SK-N-SH (cell line): ENCODE data around the gene CYP46A1. TPM values are rescaled to one million over a fixed set of nuclear protein-coding genes. Genes with fewer than 3 reads are reported as not detected.

Experiments
- CTCF ChIA-PET: fragments of 300-600, 350-600 bp; formaldehyde crosslinking; extraction: SDS; loops from one replicate; lab custom pipeline; 2021; lab: Yijun Ruan, JAX
- POLR2A ChIA-PET: fragments of 350-600 bp; sonication (Branson Sonifier 250); formaldehyde crosslinking; extraction: SDS; loops from one replicate; lab custom pipeline; 2020; ENCODE audit warnings: antibody characterized with exemption, inconsistent platforms; lab: Yijun Ruan, JAX
- DNase-seq: peaks from one replicate; pipeline ENCODE4 v3.0.0; 2012
- H2AFZ ChIP-seq: fragments of 200-600 bp; sonication (generic); 2 replicates; pipeline ENCODE4 v1.8.1; 2016; ENCODE audit warnings: antibody characterized with exemption, mild to moderate bottlenecking, low read depth
- H3F3A ChIP-seq: fragments of 200-600 bp; sonication (generic); replicated peaks from 2 replicates; pipeline ENCODE3; 2016; ENCODE audit warnings: antibody characterized with exemption, mild to moderate bottlenecking; ENCODE audit not compliant: insufficient read depth
- H3K27ac ChIP-seq, 2 experiments: fragments of 200-500 bp in 1 of 2; fragments of 200-600 bp in 1 of 2; sonication (Bioruptor generic) in 1 of 2; sonication (generic), shearing (Covaris generic) in 1 of 2; 2 replicates each; pipeline versions ENCODE4 v1.5.1 to v1.6.1; 2014 to 2016; ENCODE audit warnings: low read depth in 2 of 2, inconsistent platforms in 1 of 2, low read length in 1 of 2, mild to moderate bottlenecking in 1 of 2, mixed read lengths in 1 of 2
- H3K27me3 ChIP-seq: fragments of 200-600 bp; sonication (generic), shearing (Covaris generic); 2 replicates; pipeline ENCODE4 v1.6.1; 2016; ENCODE audit warnings: mixed run types; ENCODE audit not compliant: insufficient read depth
- H3K36me3 ChIP-seq, 2 experiments: fragments of 200-500 bp in 1 of 2; fragments of 200-600 bp in 1 of 2; sonication (Bioruptor generic) in 1 of 2; sonication (generic) in 1 of 2; replicated peaks in 1 of 2; 2 replicates each; pipeline versions ENCODE3 to v1.5.1; 2014 to 2016; ENCODE audit warnings: low read length in 1 of 2, mild to moderate bottlenecking in 1 of 2; ENCODE audit not compliant: insufficient read depth in 2 of 2, control insufficient read depth in 1 of 2
- H3K4me1 ChIP-seq, 2 experiments: fragments of 200-500 bp in 1 of 2; fragments of 200-600 bp in 1 of 2; sonication (Bioruptor generic) in 1 of 2; sonication (generic), shearing (Covaris generic) in 1 of 2; 2 replicates each; pipeline versions ENCODE4 v1.5.1 to v1.6.1; 2014 to 2016; ENCODE audit warnings: low read depth in 1 of 2, low read length in 1 of 2, mixed run types in 1 of 2; ENCODE audit not compliant: insufficient read depth in 2 of 2, control insufficient read depth in 1 of 2
- H3K4me2 ChIP-seq: fragments of 200-600 bp; sonication (generic), shearing (Covaris generic); 2 replicates; pipeline ENCODE4 v1.6.1; 2017; ENCODE audit warnings: mixed run types
- H3K4me3 ChIP-seq, 2 experiments: fragments of 200-500 bp in 1 of 2; fragments of 200-600 bp in 1 of 2; sonication (Bioruptor generic) in 1 of 2; sonication (generic), shearing (Covaris generic) in 1 of 2; 2 replicates each; pipeline versions ENCODE4 v1.5.1 to v1.8.1; 2014 to 2016; ENCODE audit warnings: low read depth in 2 of 2, inconsistent platforms in 1 of 2, low read length in 1 of 2, mild to moderate bottlenecking in 1 of 2, mixed read lengths in 1 of 2, moderate library complexity in 1 of 2
- H3K79me2 ChIP-seq: fragments of 200-600 bp; sonication (generic); 2 replicates; pipeline ENCODE4 v1.8.1; 2017; ENCODE audit warnings: mild to moderate bottlenecking; ENCODE audit not compliant: insufficient read depth
- H3K9ac ChIP-seq: fragments of 200-600 bp; sonication (generic); 2 replicates; pipeline ENCODE4 v1.6.1; 2017; ENCODE audit warnings: mixed run types
- H3K9me2 ChIP-seq: fragments of 200-600 bp; sonication (generic); 2 replicates; pipeline ENCODE4 v1.6.1; 2017; ENCODE audit warnings: mixed run types
- H3K9me3 ChIP-seq: fragments of 200-600 bp; sonication (generic); 2 replicates; pipeline ENCODE4 v1.6.1; 2017; ENCODE audit warnings: mixed run types, mild to moderate bottlenecking, moderate library complexity
- H4K20me1 ChIP-seq: fragments of 200-600 bp; sonication (generic); 2 replicates; pipeline ENCODE4 v1.6.1; 2017; ENCODE audit warnings: mild to moderate bottlenecking, mixed run types; ENCODE audit not compliant: insufficient read depth
- CTCF ChIP-seq: fragments of 200-600 bp; sonication (generic); IDR thresholded peaks from 2 replicates; pipeline ENCODE4 v1.6.1; 2017; ENCODE audit warnings: antibody characterized with exemption, mild to moderate bottlenecking, moderate library complexity
- EP300 ChIP-seq, 2 experiments: IDR thresholded peaks; 2 replicates each; pipeline versions ENCODE4 v1.4.0 to v1.6.1; 2012; ENCODE audit warnings: borderline replicate concordance in 1 of 2, low read depth in 1 of 2, low read length in 1 of 2
- FOSL2 ChIP-seq: IDR thresholded peaks from 2 replicates; pipeline ENCODE4 v1.4.0; 2012; ENCODE audit warnings: low read depth, mild to moderate bottlenecking, moderate library complexity, borderline replicate concordance
- JUND ChIP-seq: IDR thresholded peaks from 2 replicates; pipeline ENCODE4 v1.4.0; 2012
- MAX ChIP-seq: IDR thresholded peaks from 2 replicates; pipeline ENCODE4 v1.4.0; 2012; ENCODE audit warnings: low read depth
- NFIC ChIP-seq: IDR thresholded peaks from 2 replicates; pipeline ENCODE4 v1.4.0; 2012; ENCODE audit warnings: borderline replicate concordance
- PBX3 ChIP-seq: IDR thresholded peaks from 2 replicates; pipeline ENCODE4; 2012
- POLR2AphosphoS5 ChIP-seq: IDR thresholded peaks from 2 replicates; pipeline ENCODE4 v1.6.1; 2012; ENCODE audit warnings: low read depth, low read length
- RAD21 ChIP-seq: IDR thresholded peaks from 2 replicates; pipeline ENCODE4 v1.6.1; 2012; ENCODE audit warnings: mild to moderate bottlenecking, low read length
- RXRA ChIP-seq: IDR thresholded peaks from 2 replicates; pipeline ENCODE4 v1.4.0; 2012; ENCODE audit warnings: low read depth, mild to moderate bottlenecking, borderline replicate concordance
- SMC3 ChIP-seq: IDR thresholded peaks from 2 replicates; pipeline ENCODE4 v1.6.1; 2012; ENCODE audit warnings: low read depth, low read length, improper control_type of control experiment
- TAF1 ChIP-seq: IDR thresholded peaks from 2 replicates; pipeline ENCODE4 v1.6.1; 2012; ENCODE audit warnings: low read depth, mild to moderate bottlenecking, low read length, moderate library complexity, borderline replicate concordance
- TCF12 ChIP-seq: IDR thresholded peaks from 2 replicates; pipeline ENCODE4 v1.4.0; 2012
- TEAD4 ChIP-seq: IDR thresholded peaks from 2 replicates; pipeline ENCODE4 v1.4.0; 2012; ENCODE audit warnings: mild to moderate bottlenecking, borderline replicate concordance; ENCODE audit not compliant: insufficient read depth
- USF1 ChIP-seq: IDR thresholded peaks from 2 replicates; pipeline ENCODE4 v1.4.0; 2012; ENCODE audit warnings: low read depth, borderline replicate concordance
- USF2 ChIP-seq: fragments of 150-350 bp; IDR thresholded peaks from 2 replicates; pipeline ENCODE4 v1.6.1; 2017; ENCODE audit warnings: antibody characterized with exemption, low read length, low read depth, borderline replicate concordance
- ZBTB33 ChIP-seq: IDR thresholded peaks from 2 replicates; pipeline ENCODE4 v1.4.0; 2012; ENCODE audit warnings: low read depth, borderline replicate concordance
- WGBS: methylation state at CpG from one replicate; pipeline ENCODE4 v1.1.6; 2017; ENCODE audit warnings: low lambda C conversion rate; 5-methylcytosine and 5-hydroxymethylcytosine counted together
- polyA plus RNA-seq, 3 experiments: library from polyadenylated mRNA; depleted of rRNA; stranded (reverse); fragments of >200 nt; gene quantifications; 2 replicates each; pipeline ENCODE4 v1.2.3, GENCODE V29; 2012

The CYP46A1 gene
- polyA plus RNA-seq, 1 of the 3 experiments (the other 2 are of a cell fraction), result 0.30 TPM

- H3F3A ChIP-seq, result peaks cover 18% of the 10 kb centered on the region
- H4K20me1 ChIP-seq, result no peaks in the 10 kb centered on the region
- peak overlapping the region; percentile 53; the same call in 1 of the 2 replicates for H3K4me2 ChIP-seq
- H3K9me2 ChIP-seq, result no peaks in the 10 kb centered on the region
- peak overlapping the region; percentile 42; the same call in 1 of the 2 replicates for H3K9ac ChIP-seq
- no peaks in the 10 kb centered on the region for H3K9me3 ChIP-seq
- H3K79me2 ChIP-seq, result no peaks in the 10 kb centered on the region
- H3K27me3 ChIP-seq, result no peaks in the 10 kb centered on the region
- H3K4me3 ChIP-seq, result no peak overlapping the region
- no peak overlapping the region for H2AFZ ChIP-seq
- ChIA-PET POLR2A (no interaction called here), CTCF (interaction anchor here (1.3 to 1.6 kb wide), 2 partner anchors 10 to 190 kb away, joined by 3 to 6 read pairs; no protein-coding TSS in a partner anchor)
- peak; percentile 88 for TF ChIP-seq TCF12
- peak; percentile 54; the same call in 1 of the 2 replicates for TF ChIP-seq NFIC
- TF ChIP-seq CTCF, result no peak
- TF ChIP-seq USF2, result no peak
- TF ChIP-seq TEAD4, result no peak
- TF ChIP-seq FOSL2, result peak; percentile 98
- TF ChIP-seq MAX, result peak; percentile 75; the same call in 1 of the 2 replicates
- no peak for TF ChIP-seq RAD21
- TF ChIP-seq PBX3, result peak; percentile 76
- peak; percentile 90 for TF ChIP-seq JUND
- no peak for TF ChIP-seq USF1
- TF ChIP-seq RXRA, result peak; percentile 47; the same call in 1 of the 2 replicates
- no peak for TF ChIP-seq SMC3
- TF ChIP-seq EP300 (IDR thresholded peaks at IDR 0.05; ENCODE audit: borderline replicate concordance in 1 of 2, low read depth in 1 of 2, low read length in 1 of 2), result peak in 1 of 2 experiments; percentile 71; a peak in 1 of 4 replicates
- 0 out of 2 replicates have a peak, but pooled peaks have one; percentile 44 for TF ChIP-seq ZBTB33
- TF ChIP-seq TAF1, result no peak
- TF ChIP-seq POLR2AphosphoS5, result peak; percentile 49; the same call in 1 of the 2 replicates
- 38% methylated on average over 12 of the region's 12 CpGs for WGBS
- no peak for DNase-seq
- H3K4me1 ChIP-seq, result peaks cover 4 to 54% of the 10 kb centered on the region in 2 experiments; a peak in 3 of 4 replicates
- H3K27ac ChIP-seq, result peak overlapping the region in 1 of 2 experiments; percentile 97; a peak in 2 of 4 replicates
- no peaks in the 10 kb centered on the region for H3K36me3 ChIP-seq
These were observed 73.4 kb downstream of the CYP46A1 start for GRCh38 chr14:99757331-99758070.
